Measurements from ENCODE around the gene SSTR3.

The SSTR3 gene

GRCh38 chr22:37167981-37168647, 44.2 kb downstream of the SSTR3 start:
- Histone ChIP-seq H3K27ac (ENCODE audit: low read length) (no peak overlapping the region), H4K20me1 (ENCODE audit: insufficient read depth, low read length) (no peaks in the 10 kb centered on the region), H3K27me3 (replicated peaks; ENCODE audit: insufficient read depth, low read length) (peaks cover 20% of the 10 kb centered on the region), H3K4me2 (ENCODE audit: low read depth, low read length) (no peak overlapping the region), H3K4me1 (ENCODE audit: low read length) (peaks cover 12% of the 10 kb centered on the region), H2AFZ (ENCODE audit: low read length) (no peak overlapping the region), H3K4me3 (ENCODE audit: low read length) (no peak overlapping the region), H3K9ac (ENCODE audit: low read length) (no peak overlapping the region), H3K9me2 (replicated peaks; ENCODE audit: insufficient read depth, low read length) (no peaks in the 10 kb centered on the region), H3K36me3 (replicated peaks; ENCODE audit: insufficient read depth, low read length) (no peaks in the 10 kb centered on the region), H3K79me2 (ENCODE audit: low read length) (no peaks in the 10 kb centered on the region), H3F3A (ENCODE audit: insufficient read depth, low read length) (no peaks in the 10 kb centered on the region), H3K9me3 (replicated peaks; ENCODE audit: insufficient read depth, low read length) (no peaks in the 10 kb centered on the region)
- peak; percentile 19 for DNase-seq
- no peak for TF ChIP-seq CTCF (IDR thresholded peaks at IDR 0.05; ENCODE audit: low read length)
- no peak for TF ChIP-seq EZH2 (optimal IDR thresholded peaks at IDR 0.05; ENCODE audit: low read depth, low read length)
- TF ChIP-seq EZH2phosphoT487 (IDR thresholded peaks at IDR 0.05; ENCODE audit: low read length): no peak

GRCh38 chr22:37167176-37167980, 44.9 kb downstream of the SSTR3 start:
- Histone ChIP-seq H3K9me3 (replicated peaks; ENCODE audit: insufficient read depth, low read length) (no peaks in the 10 kb centered on the region), H3K9ac (ENCODE audit: low read length) (no peak overlapping the region), H3F3A (ENCODE audit: insufficient read depth, low read length) (no peaks in the 10 kb centered on the region), H3K27ac (ENCODE audit: low read length) (no peak overlapping the region), H4K20me1 (ENCODE audit: insufficient read depth, low read length) (no peaks in the 10 kb centered on the region), H3K79me2 (ENCODE audit: low read length) (no peaks in the 10 kb centered on the region), H3K36me3 (replicated peaks; ENCODE audit: insufficient read depth, low read length) (no peaks in the 10 kb centered on the region), H2AFZ (ENCODE audit: low read length) (no peak overlapping the region), H3K4me2 (ENCODE audit: low read depth, low read length) (no peak overlapping the region), H3K9me2 (replicated peaks; ENCODE audit: insufficient read depth, low read length) (no peaks in the 10 kb centered on the region), H3K27me3 (replicated peaks; ENCODE audit: insufficient read depth, low read length) (peaks cover 13% of the 10 kb centered on the region), H3K4me1 (ENCODE audit: low read length) (peaks cover 19% of the 10 kb centered on the region), H3K4me3 (ENCODE audit: low read length) (no peak overlapping the region)
- TF ChIP-seq CTCF (IDR thresholded peaks at IDR 0.05; ENCODE audit: low read length) (no peak), EZH2phosphoT487 (IDR thresholded peaks at IDR 0.05; ENCODE audit: low read length) (no peak), EZH2 (optimal IDR thresholded peaks at IDR 0.05; ENCODE audit: low read depth, low read length) (no peak)
- DNase-seq: no peak

GRCh38 chr22:37166675-37167066, 45.6 kb downstream of the SSTR3 start:
- Histone ChIP-seq H3K79me2 (ENCODE audit: low read length) (no peaks in the 10 kb centered on the region), H2AFZ (ENCODE audit: low read length) (peak overlapping the region; percentile 56; the same call in 1 of the 2 replicates), H3K4me2 (ENCODE audit: low read depth, low read length) (peak overlapping the region; percentile 69), H3F3A (ENCODE audit: insufficient read depth, low read length) (no peaks in the 10 kb centered on the region), H4K20me1 (ENCODE audit: insufficient read depth, low read length) (no peaks in the 10 kb centered on the region), H3K4me3 (ENCODE audit: low read length) (peak overlapping the region; percentile 15; the same call in 1 of the 2 replicates), H3K9ac (ENCODE audit: low read length) (no peak overlapping the region), H3K27me3 (replicated peaks; ENCODE audit: insufficient read depth, low read length) (peaks cover 6% of the 10 kb centered on the region; the same call in 1 of the 2 replicates), H3K9me2 (replicated peaks; ENCODE audit: insufficient read depth, low read length) (no peaks in the 10 kb centered on the region), H3K4me1 (ENCODE audit: low read length) (peaks cover 26% of the 10 kb centered on the region), H3K27ac (ENCODE audit: low read length) (no peak overlapping the region), H3K9me3 (replicated peaks; ENCODE audit: insufficient read depth, low read length) (no peaks in the 10 kb centered on the region), H3K36me3 (replicated peaks; ENCODE audit: insufficient read depth, low read length) (no peaks in the 10 kb centered on the region)
- DNase-seq: peak; percentile 78
- TF ChIP-seq CTCF (IDR thresholded peaks at IDR 0.05; ENCODE audit: low read length): peak; percentile 92
- TF ChIP-seq EZH2 (optimal IDR thresholded peaks at IDR 0.05; ENCODE audit: low read depth, low read length): no peak

Data from MM.1S (cell line).